HepG2 (cell line): ENCODE data around the gene CDH23. TPM values are rescaled to one million over a fixed set of nuclear protein-coding genes. Genes with fewer than 3 reads are reported as not detected.

ENCODE experiments used
- ATAC-seq: fragments of 200-7000 bp; cut with Tn5 transposase; 3 replicates; pipeline ENCODE4 v1.9.1; 2020; ENCODE audit warnings: mild to moderate bottlenecking, moderate library complexity
- BruUV-seq: library from RNA; stranded (reverse); fragments of 400-500 nt; replicated peaks from 2 replicates; lab custom pipeline; 2021; lab: Mats Ljungman, UMichigan
- CTCF ChIA-PET: fragments of 300-600 bp; formaldehyde crosslinking; extraction: SDS; loops from one replicate; lab custom pipeline; 2021; ENCODE audit warnings: low total read pairs, inconsistent platforms, low intra/inter-chr PET ratio; lab: Yijun Ruan, JAX
- POLR2A ChIA-PET: fragments of 350-600 bp; sonication (Branson Sonifier 250); formaldehyde crosslinking; loops from one replicate; lab custom pipeline; 2020; ENCODE audit warnings: antibody characterized with exemption, inconsistent platforms; lab: Yijun Ruan, JAX
- DNase-seq: peaks from one replicate; pipeline ENCODE4 v3.0.0-alpha.2; 2015; ENCODE audit warnings: low spot score
- FAIRE-seq: peaks from 3 replicates; lab custom pipeline; 2011; peaks lifted over from hg19 to GRCh38; lab: Jason Lieb, UNC
- H2AFZ ChIP-seq: one replicate; pipeline ENCODE4 v1.6.1; 2011; ENCODE audit warnings: low read length, inconsistent platforms
- H3K27ac ChIP-seq: fragments of 300-600 bp; 3 replicates; pipeline ENCODE4 v1.8.0; 2011; ENCODE audit warnings: mixed run types, mild to moderate bottlenecking, mixed read lengths, low read length, inconsistent platforms; ENCODE audit not compliant: insufficient read depth; ENCODE audit errors: extremely low read length
- H3K27me3 ChIP-seq, 2 experiments: fragments of 200-600 bp in 1 of 2; 2 replicates in 1 of 2; 3 replicates in 1 of 2; pipeline versions ENCODE4 v1.6.0 to v1.8.0; 2011; ENCODE audit warnings: low read length in 2 of 2, mild to moderate bottlenecking in 2 of 2, moderate library complexity in 2 of 2, inconsistent platforms in 1 of 2; ENCODE audit not compliant: insufficient read depth in 2 of 2, control insufficient read depth in 1 of 2
- H3K36me3 ChIP-seq, 2 experiments: fragments of 200-600 bp in 1 of 2; replicated peaks in 1 of 2; 2 replicates in 1 of 2; 3 replicates in 1 of 2; pipeline versions ENCODE4 v1.5.1 to v1.8.0; 2011; ENCODE audit warnings: low read length in 2 of 2, inconsistent platforms in 1 of 2; ENCODE audit not compliant: insufficient read depth in 2 of 2, control insufficient read depth in 1 of 2
- H3K4me1 ChIP-seq: 2 replicates; pipeline ENCODE4 v1.5.1; 2012; ENCODE audit warnings: low read length, inconsistent platforms; ENCODE audit not compliant: insufficient read depth
- H3K4me2 ChIP-seq: 2 replicates; pipeline ENCODE4 v1.6.0; 2011; ENCODE audit warnings: low read depth, low read length, inconsistent platforms
- H3K4me3 ChIP-seq, 3 experiments: fragments of 200-600 bp in 1 of 3; sonication (generic), shearing (Covaris generic) in 1 of 3; replicated peaks in 1 of 3; 2 replicates each; pipeline ENCODE4 v1.5.1; 2011 to 2016; ENCODE audit warnings: low read length in 3 of 3, inconsistent platforms in 2 of 3, low read depth in 2 of 3, mild to moderate bottlenecking in 2 of 3, control low read depth in 1 of 3, mixed read lengths in 1 of 3; ENCODE audit not compliant: insufficient read depth in 1 of 3
- H3K79me2 ChIP-seq: one replicate; pipeline ENCODE4 v1.6.1; 2011; ENCODE audit warnings: low read length, inconsistent platforms; ENCODE audit not compliant: insufficient read depth
- H3K9ac ChIP-seq: 2 replicates; pipeline ENCODE4 v1.6.0; 2011; ENCODE audit warnings: mild to moderate bottlenecking, low read depth, low read length, inconsistent platforms; ENCODE audit not compliant: insufficient read depth
- H3K9me3 ChIP-seq: 2 replicates; pipeline ENCODE4 v1.5.1; 2012; ENCODE audit warnings: mild to moderate bottlenecking, low read length
- H4K20me1 ChIP-seq: 2 replicates; pipeline ENCODE4 v1.6.0; 2011; ENCODE audit warnings: inconsistent platforms, mild to moderate bottlenecking, low read length, moderate library complexity; ENCODE audit not compliant: insufficient read depth
- ARID5B ChIP-seq: IDR thresholded peaks from 2 replicates; pipeline ENCODE4 v1.4.0; 2020; ENCODE audit warnings: mild to moderate bottlenecking, missing genetic modification reagents
- ARNTL ChIP-seq: sonication (generic); formaldehyde crosslinking; IDR thresholded peaks from 2 replicates; pipeline ENCODE4 v1.4.0; 2020; ENCODE audit warnings: mild to moderate bottlenecking, missing genetic modification reagents
- BRCA1 ChIP-seq: sonication (generic); formaldehyde crosslinking; IDR thresholded peaks from 2 replicates; pipeline ENCODE4 v1.4.0; 2020; ENCODE audit warnings: missing genetic modification reagents
- ISX ChIP-seq: sonication (generic); formaldehyde crosslinking; conservative IDR thresholded peaks from 2 replicates; pipeline ENCODE4 v1.5.0; 2020; ENCODE audit warnings: missing genetic modification reagents
- JUNB ChIP-seq: sonication (generic); formaldehyde crosslinking; IDR thresholded peaks from 2 replicates; pipeline ENCODE4 v1.8.0; 2022; ENCODE audit warnings: missing genetic modification reagents, mild to moderate bottlenecking, borderline replicate concordance
- MYC ChIP-seq: sonication (generic); formaldehyde crosslinking; IDR thresholded peaks from 2 replicates; pipeline ENCODE4 v1.9.0; 2021; ENCODE audit warnings: missing genetic modification reagents, borderline replicate concordance
- MYNN ChIP-seq: sonication (generic); formaldehyde crosslinking; IDR thresholded peaks from 2 replicates; pipeline ENCODE4 v1.4.0; 2020; ENCODE audit warnings: mild to moderate bottlenecking, low read depth, missing genetic modification reagents
- RFX3 ChIP-seq: IDR thresholded peaks from 2 replicates; pipeline ENCODE4 v1.6.1; 2016; ENCODE audit warnings: missing biosample characterization, missing genetic modification reagents
- SSRP1 ChIP-seq: IDR thresholded peaks from 2 replicates; pipeline ENCODE4 v1.6.1; 2016; ENCODE audit warnings: control low read depth
- TCF7 ChIP-seq: sonication (generic); IDR thresholded peaks from 2 replicates; pipeline ENCODE4 v1.6.1; 2016; ENCODE audit warnings: antibody characterized with exemption, low read depth
- TMF1 ChIP-seq: sonication (generic); formaldehyde crosslinking; IDR thresholded peaks from 2 replicates; pipeline ENCODE4 v1.8.1; 2022; ENCODE audit warnings: low read depth, missing genetic modification reagents
- ZNF121 ChIP-seq: sonication (generic); formaldehyde crosslinking; IDR thresholded peaks from 2 replicates; pipeline ENCODE4 v1.5.0; 2020; ENCODE audit warnings: mild to moderate bottlenecking, missing genetic modification reagents
- ZNF333 ChIP-seq: sonication (generic); formaldehyde crosslinking; IDR thresholded peaks from 2 replicates; pipeline ENCODE4 v1.4.0; 2020; ENCODE audit warnings: mild to moderate bottlenecking, missing genetic modification reagents, borderline replicate concordance
- WGBS: methylation state at CpG from one replicate; pipeline ENCODE4 v1.1.6; 2017; ENCODE audit warnings: low lambda C conversion rate; 5-methylcytosine and 5-hydroxymethylcytosine counted together
- in situ Hi-C: cut with HindIII; loops from 2 replicates; pipeline ENCODE4 v1.10.0; 2017; ENCODE audit warnings: low pct_unique_long_range_greater_than_20kb; ENCODE audit not compliant: extremely low pct_ligation_motif_present
- intact Hi-C: fragments of 100-400 bp; cut with micrococcal nuclease; formaldehyde crosslinking; loops from one replicate; pipeline ENCODE4 v1.10.0; 2022; ENCODE audit not compliant: unreplicated experiment
- polyA plus RNA-seq, 8 experiments: library from polyadenylated mRNA; depleted of rRNA in 3 of 8; stranded (reverse) in 7 of 8; unstranded in 1 of 8; fragments of >200 nt; fragmentation: Illumina TruSeq in 4 of 8; extraction: Trizol in 4 of 8; gene quantifications; 2 replicates each; pipeline versions ENCODE4 v1.2.1 to v1.2.3, GENCODE V29; 2011 to 2016; ENCODE audit warnings: low read depth in 4 of 8, missing spikeins in 1 of 8, mixed read lengths in 1 of 8; ENCODE audit not compliant: insufficient read depth in 1 of 8
- total RNA-seq, 5 experiments: library from RNA; depleted of rRNA; stranded (reverse); fragments of >200 nt; fragmentation: Illumina TruSeq; extraction: Trizol; gene quantifications; 2 replicates each; pipeline ENCODE4 v1.2.3, GENCODE V29; 2016; ENCODE audit warnings: low read depth in 1 of 5
- TF ChIP-seq, protein P1 (sequence below): sonication (generic); formaldehyde crosslinking; IDR thresholded peaks from 2 replicates; pipeline ENCODE4 v1.8.1; 2023; ENCODE audit warnings: mild to moderate bottlenecking, moderate library complexity, missing genetic modification reagents

The CDH23 gene
- total and polyA plus RNA-seq, 2 of the 13 experiments (the other 11 are each of a cell fraction or from before 2014, with no cell fraction given), result 0.13 TPM; not detected in 1

- no peak overlapping the region for H3K9ac ChIP-seq
- FAIRE-seq, result no peak
- H3K79me2 ChIP-seq, result no peaks in the 10 kb centered on the region
- H3K36me3 ChIP-seq, result no peaks in the 10 kb centered on the region
- DNase-seq, result no peak
- CTCF ChIA-PET, result no interaction called here
- no peak overlapping the region for H3K4me3 ChIP-seq
- no TSS peak for BruUV-seq
- H2AFZ ChIP-seq, result no peak overlapping the region
- no peak for TF ChIP-seq ARID5B
- TF ChIP-seq ZNF333 (CRISPR knock-in tag), result no peak
- no peak for TF ChIP-seq MYNN
- no peak for TF ChIP-seq BRCA1 (CRISPR knock-in tag)
- no peak for TF ChIP-seq RFX3 (CRISPR knock-in tag)
- TF ChIP-seq ARNTL (CRISPR knock-in tag), result no peak
- no peak for TF ChIP-seq TCF7
- TF ChIP-seq ISX (CRISPR knock-in tag), result no peak
- TF ChIP-seq ZNF121 (CRISPR knock-in tag), result no peak
- no peak for TF ChIP-seq MYC (CRISPR knock-in tag)
- TF ChIP-seq SSRP1 (CRISPR knock-in tag), result no peak
- no peak for TF ChIP-seq JUNB (CRISPR knock-in tag)
- TF ChIP-seq, protein P1, sequence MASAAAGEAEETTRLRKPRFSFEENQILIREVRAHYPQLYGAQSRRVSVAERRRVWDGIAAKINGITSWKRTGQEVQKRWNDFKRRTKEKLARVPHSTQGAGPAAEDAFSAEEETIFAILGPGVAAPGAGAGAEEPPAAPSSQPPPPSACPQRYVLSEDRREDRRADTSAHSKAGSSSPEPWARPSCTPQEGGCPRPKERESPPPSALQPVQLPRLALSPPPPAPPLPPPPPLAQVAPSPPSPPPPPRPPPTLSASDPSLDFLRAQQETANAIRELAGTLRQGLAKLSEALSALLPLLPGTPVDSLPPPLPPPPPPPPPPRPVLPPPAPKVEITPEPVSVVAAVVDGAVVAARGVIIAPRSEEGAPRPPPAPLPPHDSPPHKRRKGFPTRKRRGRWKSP (CRISPR knock-in tag), result no peak
- TF ChIP-seq TMF1 (CRISPR knock-in tag), result no peak
- no peak overlapping the region for H3K4me2 ChIP-seq
- intact Hi-C loops, result no loop called here
- in situ Hi-C loops, result no loop called here
- 59% methylated on average over 8 of the region's 16 CpGs for WGBS
- peaks cover 9 to 50% of the 10 kb centered on the region in 2 experiments; a peak in 4 of 5 replicates for H3K27me3 ChIP-seq
- no peaks in the 10 kb centered on the region for H4K20me1 ChIP-seq
- no peaks in the 10 kb centered on the region for H3K9me3 ChIP-seq
- H3K4me1 ChIP-seq, result 0 out of 2 replicates have a peak, but pooled peaks cover 9% of the 10 kb centered on the region
- ATAC-seq, result no peak
- H3K27ac ChIP-seq, result no peak overlapping the region
- POLR2A ChIA-PET, result no interaction called here
Observed at GRCh38 chr10:71735709-71736569, 339.2 kb downstream of the CDH23 start.
